GM12878 (cell line): ENCODE data around the gene AP1B1. TPM values are rescaled to one million over a fixed set of nuclear protein-coding genes. Genes with fewer than 3 reads are reported as not detected.

Experiments used
- ATAC-seq: fragments of 200-7000 bp; cut with Tn5 transposase; 3 replicates; pipeline ENCODE4 v1.9.1; 2020; ENCODE audit warnings: mild to moderate bottlenecking, moderate library complexity
- Bru-seq: library from RNA; stranded (reverse); fragments of 400-500 nt; gene quantifications from one replicate; lab custom pipeline; 2021; lab: Mats Ljungman, UMichigan
- BruChase-seq, 2 experiments: library from RNA; stranded (reverse); fragments of 400-500 nt; gene quantifications; one replicate each; lab custom pipeline; 2021; lab: Mats Ljungman, UMichigan
- BruUV-seq: library from RNA; stranded (reverse); fragments of 400-500 nt; replicated peaks from 2 replicates; lab custom pipeline; 2021; lab: Mats Ljungman, UMichigan
- CTCF ChIA-PET: fragments of 300-600 bp; sonication (Branson Sonifier 250); formaldehyde crosslinking; extraction: SDS; loops from one replicate; lab custom pipeline; 2021; ENCODE audit warnings: inconsistent platforms; lab: Yijun Ruan, JAX
- POLR2A ChIA-PET: fragments of 350-600 bp; formaldehyde crosslinking; extraction: SDS; loops from one replicate; lab custom pipeline; 2021; ENCODE audit warnings: inconsistent platforms; lab: Charles Lee
- RAD21 ChIA-PET: fragments of 300-600 bp; sonication (Branson Sonifier 250); formaldehyde crosslinking; loops from one replicate; lab custom pipeline; 2023; ENCODE audit warnings: antibody characterized with exemption; ENCODE audit not compliant: unreplicated experiment; lab: Charles Lee
- SMC1A ChIA-PET: fragments of 300-600 bp; sonication (Branson Sonifier 250); formaldehyde crosslinking; loops from one replicate; lab custom pipeline; 2023; ENCODE audit not compliant: unreplicated experiment, uncharacterized antibody; lab: Charles Lee
- DNase-seq: peaks from one replicate; pipeline ENCODE4 v3.0.0-alpha.2; 2011; ENCODE audit warnings: low read depth, low spot score
- FAIRE-seq: peaks from 3 replicates; lab custom pipeline; 2011; peaks lifted over from hg19 to GRCh38; lab: Jason Lieb, UNC
- H2AFZ ChIP-seq: 2 replicates; pipeline ENCODE4 v1.6.0; 2011; ENCODE audit warnings: low read depth, low read length, control low read depth; ENCODE audit not compliant: control insufficient read depth
- H3K27ac ChIP-seq: 2 replicates; pipeline ENCODE4 v1.5.1; 2011; ENCODE audit warnings: control low read depth; ENCODE audit not compliant: control insufficient read depth, insufficient read depth
- H3K27me3 ChIP-seq, 2 experiments: replicated peaks in 1 of 2; 2 replicates each; pipeline versions ENCODE4 v1.6.0 to v1.6.1; 2011; ENCODE audit warnings: low read length in 1 of 2; ENCODE audit not compliant: control insufficient read depth in 2 of 2, insufficient read depth in 2 of 2
- H3K36me3 ChIP-seq, 2 experiments: 2 replicates each; pipeline ENCODE4 v1.5.1; 2011; ENCODE audit warnings: low read length in 1 of 2; ENCODE audit not compliant: control insufficient read depth in 2 of 2, insufficient read depth in 2 of 2
- H3K4me1 ChIP-seq: 2 replicates; pipeline ENCODE4 v1.6.1; 2011; ENCODE audit warnings: mild to moderate bottlenecking, low read length, moderate library complexity, mixed read lengths; ENCODE audit not compliant: control insufficient read depth, insufficient read depth
- H3K4me2 ChIP-seq: 2 replicates; pipeline ENCODE4 v1.6.0; 2011; ENCODE audit warnings: control low read depth; ENCODE audit not compliant: control insufficient read depth, insufficient read depth
- H3K4me3 ChIP-seq: fragments of 200-600 bp; sonication (generic); 2 replicates; pipeline ENCODE4 v1.5.1; 2016
- H3K79me2 ChIP-seq: 2 replicates; pipeline ENCODE4 v1.6.0; 2011; ENCODE audit warnings: low read length; ENCODE audit not compliant: control insufficient read depth, insufficient read depth
- H3K9ac ChIP-seq: 2 replicates; pipeline ENCODE4 v1.8.0; 2011; ENCODE audit warnings: low read length, control low read depth, mixed read lengths; ENCODE audit not compliant: control insufficient read depth, insufficient read depth
- H3K9me3 ChIP-seq: replicated peaks from 3 replicates; pipeline ENCODE4 v1.5.1; 2011; ENCODE audit warnings: mild to moderate bottlenecking, low read length; ENCODE audit not compliant: control insufficient read depth, insufficient read depth
- H4K20me1 ChIP-seq: 2 replicates; pipeline ENCODE4 v1.6.0; 2011; ENCODE audit not compliant: control insufficient read depth, insufficient read depth
- BMI1 ChIP-seq: fragments of 450-650 bp; IDR thresholded peaks from 2 replicates; pipeline ENCODE4 v1.6.1; 2016; ENCODE audit warnings: mild to moderate bottlenecking, moderate library complexity, borderline replicate concordance
- CBFB ChIP-seq: IDR thresholded peaks from 2 replicates; pipeline ENCODE4 v1.6.1; 2016; ENCODE audit warnings: antibody characterized with exemption, low read depth
- FOXM1 ChIP-seq: IDR thresholded peaks from 2 replicates; pipeline ENCODE4 v1.6.1; 2012; ENCODE audit warnings: low read depth, mild to moderate bottlenecking, inconsistent platforms, low read length, moderate library complexity
- GATAD2B ChIP-seq: fragments of 450-650 bp; conservative IDR thresholded peaks from 2 replicates; pipeline ENCODE4 v1.6.1; 2017; ENCODE audit warnings: low read depth, mild to moderate bottlenecking, moderate library complexity
- HDAC6 ChIP-seq: fragments of 200-600 bp; sonication (generic); IDR thresholded peaks from one replicate; pipeline ENCODE4 v1.8.0; 2017; ENCODE audit warnings: antibody characterized with exemption; ENCODE audit not compliant: unreplicated experiment
- MTA2 ChIP-seq: fragments of 450-650 bp; IDR thresholded peaks from 2 replicates; pipeline ENCODE4 v1.6.1; 2016; ENCODE audit warnings: low read depth, mild to moderate bottlenecking, moderate library complexity
- MYB ChIP-seq: fragments of 150-350 bp; IDR thresholded peaks from 2 replicates; pipeline ENCODE4 v1.6.1; 2014; ENCODE audit warnings: mild to moderate bottlenecking, low read depth, low read length, borderline replicate concordance
- SRF ChIP-seq, 2 experiments: IDR thresholded peaks; 2 replicates each; pipeline ENCODE4 v1.6.1; 2011; ENCODE audit warnings: low read depth in 2 of 2, low read length in 2 of 2, mild to moderate bottlenecking in 1 of 2, moderate library complexity in 1 of 2
- ZBTB4 ChIP-seq: fragments of 450-650 bp; formaldehyde crosslinking; IDR thresholded peaks from 2 replicates; pipeline ENCODE4 v1.4.0; 2022; ENCODE audit warnings: mild to moderate bottlenecking, moderate library complexity
- ZNF622 ChIP-seq: fragments of 450-650 bp; IDR thresholded peaks from 2 replicates; pipeline ENCODE4 v1.6.1; 2017; ENCODE audit warnings: mild to moderate bottlenecking, inconsistent platforms
- WGBS: methylation state at CpG from one replicate; pipeline ENCODE4 v1.1.6; 2016; ENCODE audit warnings: low lambda C conversion rate; ENCODE audit not compliant: insufficient replicate concordance, insufficient coverage; ENCODE audit errors: missing lambda C conversion rate; 5-methylcytosine and 5-hydroxymethylcytosine counted together
- in situ Hi-C: fragments of 300-500 bp; cut with MboI; formaldehyde crosslinking; loops from 9 replicates; pipeline ENCODE4 v1.14.3; 2018; ENCODE audit warnings: mixed read lengths
- intact Hi-C: fragments of 100-400 bp; cut with micrococcal nuclease; formaldehyde crosslinking; loops from one replicate; pipeline ENCODE4 v1.14.2; 2022; ENCODE audit not compliant: unreplicated experiment
- long read RNA-seq, 2 experiments: library from polyadenylated mRNA; unstranded; transcript quantifications; one replicate each; pipeline ENCODE4 v2.0.0, GENCODE V29; 2019 to 2020
- polyA minus RNA-seq, 3 experiments: library from RNA; depleted of rRNA, polyadenylated mRNA; stranded (reverse); fragments of >200 nt; gene quantifications; 2 replicates each; pipeline ENCODE4 v1.2.3, GENCODE V29; 2011
- polyA plus RNA-seq, 11 experiments: library from polyadenylated mRNA; depleted of rRNA in 4 of 11; unstranded in 6 of 11; stranded (reverse) in 5 of 11; fragments of >200 nt; fragmentation: Nextera tagmentation in 4 of 11; fragmentation: Illumina TruSeq in 1 of 11; extraction: Ambion mirVana in 4 of 11; extraction: Trizol in 1 of 11; gene quantifications; 1 replicate in 1 of 11; 2 replicates in 10 of 11; pipeline versions ENCODE4 v1.2.1 to v1.2.3, GENCODE V29; 2011 to 2016; ENCODE audit warnings: inconsistent platforms in 2 of 11, missing spikeins in 2 of 11, low read depth in 1 of 11
- total RNA-seq, 4 experiments: library from RNA; depleted of rRNA in 3 of 4; stranded (reverse); fragments of >200 nt in 3 of 4; fragmentation: Illumina TruSeq in 1 of 4; extraction: Trizol in 1 of 4; gene quantifications; 2 replicates each; pipeline versions ENCODE4 v1.2.1 to v1.2.3, GENCODE V29; 2013 to 2021
- TF ChIP-seq, protein P1 (sequence below): IDR thresholded peaks from 2 replicates; pipeline ENCODE4 v1.6.1; 2012; ENCODE audit warnings: low read depth, low read length, improper control_type of control experiment
- TF ChIP-seq, protein P2 (sequence below): fragments of 450-650 bp; IDR thresholded peaks from 2 replicates; pipeline ENCODE4 v1.6.1; 2016; ENCODE audit warnings: mild to moderate bottlenecking

The AP1B1 gene
- total RNA-seq (2013; cell fraction: nucleolus; rRNA removed): 58.7 and 64.4 TPM in 2 replicates
- 73.0 and 90.1 TPM in 2 replicates for total RNA-seq (2014; rRNA removed)
- 30.0 and 36.1 TPM in 2 replicates for total RNA-seq (2014; rRNA removed; fragmentation: Illumina TruSeq; extraction: Trizol)
- total RNA-seq (2021): 87.6 and 91.5 TPM in 2 replicates
- polyA plus RNA-seq (2011; ENCODE audit: low read depth): 19.8 TPM
- polyA plus RNA-seq (2011; rRNA removed): 32.2 and 59.4 TPM in 2 replicates
- 69.1 and 75.3 TPM in 2 replicates for polyA plus RNA-seq (2011; cell fraction: cytosol; rRNA removed)
- 110 and 152 TPM in 2 replicates for polyA plus RNA-seq (2011; cell fraction: nucleus; rRNA removed)
- polyA plus RNA-seq (2012): 35.8 and 37.7 TPM in 2 replicates
- polyA plus RNA-seq (2014; fragmentation: Illumina TruSeq; extraction: Trizol): 21.4 and 56.1 TPM in 2 replicates
- polyA plus RNA-seq (2014; fragmentation: Nextera tagmentation; extraction: Ambion mirVana): 1 to 10 TPM; 2.1 to 5.0 TPM
- 54.9 and 66.6 TPM in 2 replicates for polyA plus RNA-seq (2014; rRNA removed)
- polyA plus RNA-seq (2016; fragmentation: Nextera tagmentation; extraction: Ambion mirVana): 10 to 100 TPM; 89.1 to 98.6 TPM
- 137 and 178 TPM in 2 replicates for polyA minus RNA-seq (2011; rRNA and poly(A)+ RNA removed)
- polyA minus RNA-seq (2011; cell fraction: cytosol; rRNA and poly(A)+ RNA removed): 57.7 and 67.1 TPM in 2 replicates
- 47.6 and 76.1 TPM in 2 replicates for polyA minus RNA-seq (2011; cell fraction: nucleus; rRNA and poly(A)+ RNA removed)
- percentile 63 among the genes with signal in this experiment for Bru-seq, nascent RNA
- percentile 74 among the genes with signal in this experiment for BruChase-seq, experiment 1, labeled RNA remaining after a 6-hour chase
- BruChase-seq, experiment 2, labeled RNA remaining after a 2-hour chase: percentile 65 among the genes with signal in this experiment
- long read RNA-seq, experiment 1, full-length matches to known transcripts: 14 of 38 reads
- long read RNA-seq, experiment 1, partial matches to known transcripts: 11 of 38 reads
- long read RNA-seq, experiment 1, other reads (novel, unspliced or antisense): 13 of 38 reads
- long read RNA-seq, experiment 2, partial matches to known transcripts: 10 of 16 reads
- long read RNA-seq, experiment 2, other reads (novel, unspliced or antisense): 6 of 16 reads

DNA sequence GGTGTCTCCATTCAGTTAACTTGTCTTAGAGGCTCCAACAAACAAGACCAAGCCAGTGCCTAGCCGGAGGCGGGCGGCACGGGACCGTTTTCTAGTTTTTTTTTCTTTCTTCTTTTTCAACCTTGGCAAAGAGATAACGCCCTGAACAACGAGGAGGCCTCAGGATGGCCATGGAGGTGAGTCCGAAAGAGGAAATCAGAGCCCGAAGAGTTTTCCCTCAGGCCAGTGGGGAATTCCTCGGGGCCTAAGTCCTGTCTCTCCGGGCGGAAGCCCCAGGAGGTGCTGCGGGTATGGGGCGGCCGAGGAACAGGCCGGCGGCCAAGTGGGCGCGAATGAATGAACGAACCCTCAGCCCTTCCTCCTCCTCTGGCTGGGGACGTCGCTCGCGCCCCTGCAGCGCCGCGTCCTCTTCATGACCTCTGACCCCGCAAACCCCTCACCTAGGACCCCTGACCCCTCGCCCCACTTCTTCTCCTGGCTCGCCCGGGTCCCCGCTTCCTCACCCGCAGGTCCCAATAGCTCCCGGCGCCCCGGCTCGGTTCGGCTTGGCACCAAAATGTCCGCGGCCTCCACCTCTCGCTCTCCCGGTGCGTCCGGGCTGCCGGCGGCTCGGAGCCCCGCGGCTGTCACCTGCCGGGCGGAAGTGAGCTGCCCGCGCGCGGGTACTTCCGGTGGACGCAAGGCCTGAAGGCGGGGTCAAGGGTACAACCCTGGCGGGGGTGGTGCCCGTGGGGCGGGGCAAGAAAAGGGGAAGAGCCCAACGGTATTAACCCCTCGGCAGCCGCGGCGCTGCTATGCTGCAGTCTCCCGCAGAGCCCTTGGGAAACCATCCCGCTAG lies at the start of gene AP1B1:
AP1B1 (minus strand) TSS at position 650 of the 838 bp plus-strand sequence. CDS start 21,327 bp downstream, outside the sequence.
- CTCF ChIA-PET: interaction anchor here (0.7 to 1.6 kb wide), 3 partner anchors 136 to 1614 kb away, joined by 3 to 10 read pairs (median 3); partner anchors contain the start of gene THOC5
- WGBS: 1% methylated on average over 66 of the region's 68 CpGs
- no peak for FAIRE-seq
- TF ChIP-seq MYB: 0 out of 2 replicates have a peak, but pooled peaks have one; percentile 69
- TF ChIP-seq ZNF622: no peak
- no peak for TF ChIP-seq HDAC6
- TF ChIP-seq MTA2: 0 out of 2 replicates have a peak, but pooled peaks have one; percentile 57
- TF ChIP-seq, protein P1, sequence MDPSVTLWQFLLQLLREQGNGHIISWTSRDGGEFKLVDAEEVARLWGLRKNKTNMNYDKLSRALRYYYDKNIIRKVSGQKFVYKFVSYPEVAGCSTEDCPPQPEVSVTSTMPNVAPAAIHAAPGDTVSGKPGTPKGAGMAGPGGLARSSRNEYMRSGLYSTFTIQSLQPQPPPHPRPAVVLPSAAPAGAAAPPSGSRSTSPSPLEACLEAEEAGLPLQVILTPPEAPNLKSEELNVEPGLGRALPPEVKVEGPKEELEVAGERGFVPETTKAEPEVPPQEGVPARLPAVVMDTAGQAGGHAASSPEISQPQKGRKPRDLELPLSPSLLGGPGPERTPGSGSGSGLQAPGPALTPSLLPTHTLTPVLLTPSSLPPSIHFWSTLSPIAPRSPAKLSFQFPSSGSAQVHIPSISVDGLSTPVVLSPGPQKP: peak; percentile 79
- TF ChIP-seq CBFB: no peak
- TF ChIP-seq, protein P2, sequence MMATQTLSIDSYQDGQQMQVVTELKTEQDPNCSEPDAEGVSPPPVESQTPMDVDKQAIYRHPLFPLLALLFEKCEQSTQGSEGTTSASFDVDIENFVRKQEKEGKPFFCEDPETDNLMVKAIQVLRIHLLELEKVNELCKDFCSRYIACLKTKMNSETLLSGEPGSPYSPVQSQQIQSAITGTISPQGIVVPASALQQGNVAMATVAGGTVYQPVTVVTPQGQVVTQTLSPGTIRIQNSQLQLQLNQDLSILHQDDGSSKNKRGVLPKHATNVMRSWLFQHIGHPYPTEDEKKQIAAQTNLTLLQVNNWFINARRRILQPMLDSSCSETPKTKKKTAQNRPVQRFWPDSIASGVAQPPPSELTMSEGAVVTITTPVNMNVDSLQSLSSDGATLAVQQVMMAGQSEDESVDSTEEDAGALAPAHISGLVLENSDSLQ: peak; percentile 62
- no peak for TF ChIP-seq SRF (IDR thresholded peaks at IDR 0.05; ENCODE audit: low read depth in 2 of 2, low read length in 2 of 2)
- no peak for TF ChIP-seq BMI1
- no peak for TF ChIP-seq ZBTB4 (CRISPR knock-in tag)
- no peak for TF ChIP-seq FOXM1
- peak; percentile 58 for TF ChIP-seq GATAD2B

More for the DNA sequence above, at the start of gene AP1B1:
- peaks cover 49% of the 10 kb centered on the region for H3K79me2 ChIP-seq
- H4K20me1 ChIP-seq: no peaks in the 10 kb centered on the region
- POLR2A ChIA-PET: interaction anchor here (0.7 to 1.3 kb wide), 2 partner anchors 166 to 939 kb away, joined by 3 read pairs; partner anchors contain the start of genes TBC1D10A and THOC5
- H3K27ac ChIP-seq: peak within 1 kb of the TSS; percentile 78
- H3K4me2 ChIP-seq: peak within 1 kb of the TSS; percentile 91
- intact Hi-C loops (no loop called here), in situ Hi-C loops (no loop called here)
- DNase-seq (peak; percentile 69), ATAC-seq (peak; percentile 90)
- peak within 1 kb of the TSS; percentile 96 for H2AFZ ChIP-seq
- BruUV-seq: TSS peak; percentile 79
- SMC1A ChIA-PET: no interaction called here
- H3K36me3 ChIP-seq: peaks cover under 1 to 1% of the 10 kb centered on the region in 2 experiments; a peak in 1 of 4 replicates
- peaks cover 38% of the 10 kb centered on the region for H3K4me1 ChIP-seq
- peak within 1 kb of the TSS; percentile 92 for H3K4me3 ChIP-seq
- peak within 1 kb of the TSS; percentile 89 for H3K9ac ChIP-seq
- H3K9me3 ChIP-seq: no peaks in the 10 kb centered on the region
- H3K27me3 ChIP-seq: no peaks in the 10 kb centered on the region
- RAD21 ChIA-PET: interaction anchor here (1.2 to 1.7 kb wide), 3 partner anchors 136 to 209 kb away, joined by 3 to 4 read pairs (median 3); partner anchors contain the start of gene THOC5
